HG03342 (cell line): ENCODE data around the gene KCTD21.
"Not testable (repeated sequence)": the region's sequence is repeated elsewhere in the genome, so short reads cannot be mapped to it uniquely, and the experiment has no call there.

Experiments used
- ATAC-seq: cut with Tn5 transposase; IDR thresholded peaks from one replicate; pipeline ENCODE4 v1.9.1; 2021; ENCODE audit warnings: mild to moderate bottlenecking, moderate library complexity; ENCODE audit not compliant: unreplicated experiment

KCTD21 gene, protein sequence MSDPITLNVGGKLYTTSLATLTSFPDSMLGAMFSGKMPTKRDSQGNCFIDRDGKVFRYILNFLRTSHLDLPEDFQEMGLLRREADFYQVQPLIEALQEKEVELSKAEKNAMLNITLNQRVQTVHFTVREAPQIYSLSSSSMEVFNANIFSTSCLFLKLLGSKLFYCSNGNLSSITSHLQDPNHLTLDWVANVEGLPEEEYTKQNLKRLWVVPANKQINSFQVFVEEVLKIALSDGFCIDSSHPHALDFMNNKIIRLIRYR

DNA sequence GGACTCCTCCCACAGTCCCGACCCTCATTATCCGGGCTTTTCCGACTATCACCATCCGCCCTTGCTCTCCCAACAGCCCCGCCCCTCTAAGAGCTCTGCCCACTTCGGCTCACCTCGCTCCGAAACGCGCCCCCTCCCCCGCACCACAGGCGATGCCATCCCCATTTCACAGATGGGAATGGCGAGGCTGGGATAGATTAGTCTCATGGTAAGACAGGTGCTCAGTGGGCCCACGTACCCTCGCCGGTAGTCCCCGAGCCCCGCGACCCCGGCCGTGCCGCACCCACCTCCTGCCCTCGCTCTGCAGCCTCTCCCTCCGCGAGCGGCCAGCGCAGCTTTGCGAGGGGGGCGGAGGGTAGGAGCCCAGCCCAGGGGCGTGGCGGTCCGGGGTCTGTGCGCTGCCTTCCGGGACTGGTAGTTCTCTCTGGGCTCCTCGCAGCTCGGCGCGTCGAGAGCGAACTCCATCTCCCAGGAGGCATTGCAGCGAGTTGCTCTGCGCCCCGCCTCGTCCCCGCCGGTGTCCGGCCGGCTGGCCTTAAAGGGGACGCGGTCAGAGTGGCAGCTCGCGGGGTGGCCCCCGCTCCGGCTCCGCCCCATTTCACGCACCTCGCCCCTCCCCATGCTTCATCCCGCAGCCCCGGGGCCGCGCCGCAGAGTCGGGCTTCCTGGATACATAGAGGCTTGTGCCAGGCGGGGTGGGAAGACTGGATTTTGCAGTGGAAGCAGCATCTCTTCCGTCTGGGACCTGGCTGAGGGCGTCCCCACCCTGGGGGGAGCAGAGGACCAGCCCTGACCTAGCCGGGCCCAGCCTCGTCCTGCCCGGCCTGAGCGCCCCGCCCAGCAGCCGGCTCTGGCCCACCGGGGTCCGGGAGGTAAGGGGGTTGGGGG, at the start of gene KCTD21, which contains the start of gene USP35:
TSS of gene KCTD21 (minus strand) at position 341 of the 888 bp plus-strand sequence. CDS start 14,072 bp downstream, outside the sequence.
TSS of gene USP35 (plus strand) at position 634 of the 888 bp plus-strand sequence. CDS start 7,327 bp downstream, outside the sequence.
- ATAC-seq = peak; percentile 97

DNA sequence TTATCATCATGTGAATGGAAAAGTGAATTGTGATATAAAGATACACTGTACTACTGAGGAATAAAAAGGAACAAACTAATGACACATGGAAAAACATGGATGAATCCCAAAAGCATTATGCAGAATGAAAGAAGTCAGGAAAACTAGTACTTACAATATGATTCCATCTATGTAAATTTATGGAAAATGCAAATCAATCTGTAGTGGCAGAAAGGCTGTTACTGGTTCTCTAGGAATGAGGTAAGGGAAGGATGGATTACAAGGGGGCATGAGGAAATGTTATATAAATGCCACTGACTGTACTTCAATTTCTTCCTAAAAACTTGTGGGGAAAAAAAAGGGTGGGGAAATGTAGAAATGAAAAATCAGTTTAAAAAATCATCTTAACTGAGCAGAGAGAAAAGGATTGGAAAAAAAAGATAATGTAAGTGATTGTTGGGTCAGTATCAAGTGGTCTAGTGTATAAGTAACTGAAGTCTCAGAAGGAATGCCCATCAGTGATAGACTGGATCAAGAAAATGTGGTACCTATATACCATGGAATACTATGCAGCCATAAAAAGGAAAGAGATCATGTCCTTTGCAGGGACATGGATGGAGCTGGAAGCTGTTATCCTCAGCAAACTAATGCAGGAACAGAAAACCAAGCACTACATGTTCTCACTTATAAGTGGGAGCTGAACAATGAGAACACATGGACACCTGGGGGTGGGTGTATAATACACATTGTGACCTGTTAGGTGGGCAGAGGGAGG, 49.0 kb upstream of the KCTD21 start:
- no peak for ATAC-seq

DNA sequence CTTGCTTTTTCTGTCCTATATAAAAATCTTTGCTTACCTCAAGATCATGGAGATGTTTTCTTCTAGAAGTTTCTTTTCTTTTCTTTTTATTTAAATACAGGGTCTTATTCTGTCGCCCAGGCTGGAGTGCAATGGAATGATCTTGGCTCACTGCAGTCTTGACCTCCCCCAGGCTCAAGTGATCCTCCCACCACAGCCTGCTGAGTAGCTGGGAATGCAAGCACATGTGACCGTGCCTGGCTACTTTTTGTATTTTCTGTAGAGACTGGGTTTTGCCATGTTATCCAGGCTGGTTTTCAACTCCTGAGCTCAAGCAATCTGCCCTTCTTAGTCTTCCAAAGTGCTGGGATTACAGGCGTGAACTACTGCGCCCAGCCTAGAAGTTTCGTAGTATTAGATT, 45.6 kb upstream of the KCTD21 start:
- no peak for ATAC-seq

DNA sequence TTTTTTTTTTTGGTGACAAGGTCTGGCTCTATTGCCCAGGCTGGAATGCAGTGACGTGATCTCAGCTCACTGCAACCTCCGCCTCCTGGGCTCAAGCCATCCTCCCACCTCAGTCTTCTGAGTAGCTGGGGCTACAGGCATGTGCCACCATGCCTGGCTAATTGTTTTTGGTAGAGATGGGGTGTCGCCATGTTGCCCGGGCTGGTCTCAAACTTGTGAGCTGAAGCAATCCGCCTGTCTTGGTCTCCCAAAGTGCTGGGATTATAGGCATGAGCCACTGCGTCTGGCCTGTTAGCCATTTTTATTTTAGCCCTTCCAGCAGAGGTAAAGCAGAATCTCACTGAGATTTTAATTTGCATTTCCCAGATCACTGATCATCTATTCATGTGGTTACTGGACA, 44.6 kb upstream of the KCTD21 start:
- not testable (repeated sequence) for ATAC-seq

DNA sequence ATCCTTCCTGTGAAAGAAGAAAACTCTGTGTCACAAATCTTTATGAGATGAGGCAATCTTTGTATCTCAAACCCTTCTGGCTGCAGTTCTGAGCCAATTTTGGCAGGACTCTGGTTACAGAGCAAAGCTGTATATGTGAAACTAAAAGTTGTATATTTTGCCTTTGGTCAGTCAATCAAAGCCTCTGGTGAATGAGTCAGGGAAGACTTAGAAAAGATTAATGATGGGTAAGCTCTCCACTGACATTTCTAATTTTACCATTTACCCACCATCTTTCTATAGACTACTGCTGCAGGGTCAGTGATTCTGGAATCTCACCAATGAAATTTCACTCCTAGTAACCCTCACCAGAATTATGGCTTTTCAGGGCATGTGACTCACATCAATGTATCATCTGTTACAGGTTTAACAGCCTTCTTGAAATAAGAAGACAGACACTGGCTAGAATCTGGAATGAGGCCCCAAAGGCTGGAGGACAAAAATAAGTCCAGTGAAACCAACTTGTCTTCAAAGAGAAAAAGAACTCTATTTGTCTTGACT, 43.6 kb upstream of the KCTD21 start:
- ATAC-seq = no peak

GRCh38 chr11:78230161-78230877, 41.9 kb upstream of the KCTD21 start:
- ATAC-seq = no peak

DNA sequence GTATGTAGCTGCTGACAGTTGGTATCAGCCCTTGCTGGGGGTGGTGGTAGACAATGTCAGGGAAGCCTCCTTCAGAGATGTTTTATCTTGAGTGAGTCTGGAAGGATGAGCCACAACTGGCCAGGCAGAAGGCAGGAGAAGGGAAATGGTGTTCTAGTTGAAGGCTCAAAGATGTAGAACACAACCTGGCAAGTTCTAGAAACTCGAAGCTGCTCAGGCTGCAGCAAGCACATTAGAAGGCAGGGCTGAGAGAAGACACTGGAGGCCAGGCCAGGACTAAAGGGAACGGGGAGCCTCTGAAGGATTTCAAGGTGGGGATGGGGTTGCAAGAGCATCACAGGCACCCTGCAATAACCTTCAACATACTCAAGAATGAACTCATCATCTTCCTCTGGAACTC, 40.7 kb upstream of the KCTD21 start:
- no peak for ATAC-seq

DNA sequence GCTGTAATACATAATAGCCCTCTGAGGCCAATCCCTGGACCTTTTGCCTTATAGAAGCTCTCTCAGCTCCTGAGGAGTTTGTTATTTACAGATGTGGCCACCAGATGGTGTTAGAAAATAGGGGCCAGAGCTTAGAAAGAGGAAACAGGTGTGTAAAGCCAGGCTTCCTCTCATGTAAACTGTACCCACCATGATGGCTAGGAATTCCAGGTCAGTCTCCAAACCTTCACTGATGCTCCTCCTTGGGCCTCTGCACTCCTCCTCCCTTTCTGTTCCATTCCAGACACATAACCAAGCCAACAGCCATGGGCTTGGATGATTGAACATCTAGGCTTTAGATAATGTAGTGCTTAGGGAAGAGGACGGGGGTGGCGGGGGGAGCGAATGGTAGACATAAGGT, 40.0 kb upstream of the KCTD21 start:
- ATAC-seq = peak; percentile 58

DNA sequence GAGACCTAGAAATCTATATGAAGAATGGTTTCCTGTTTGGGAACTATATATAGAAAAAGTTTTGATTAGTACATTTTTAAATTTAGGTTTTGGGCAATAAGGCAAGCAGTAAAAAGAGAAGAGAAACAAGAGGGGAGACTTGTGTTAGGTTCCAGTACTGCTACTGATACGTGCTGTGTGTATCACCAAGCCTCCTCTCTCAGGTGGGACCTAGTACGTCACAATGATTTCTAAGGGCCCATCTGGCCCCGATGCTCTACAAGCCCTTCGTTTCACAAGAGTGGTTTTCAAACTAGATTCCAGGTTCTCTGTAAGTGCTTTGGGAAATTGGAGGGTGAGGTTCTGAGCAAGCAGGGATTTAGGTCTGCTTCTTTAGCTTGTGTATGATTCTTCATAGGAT, 39.5 kb upstream of the KCTD21 start:
- no peak for ATAC-seq

DNA sequence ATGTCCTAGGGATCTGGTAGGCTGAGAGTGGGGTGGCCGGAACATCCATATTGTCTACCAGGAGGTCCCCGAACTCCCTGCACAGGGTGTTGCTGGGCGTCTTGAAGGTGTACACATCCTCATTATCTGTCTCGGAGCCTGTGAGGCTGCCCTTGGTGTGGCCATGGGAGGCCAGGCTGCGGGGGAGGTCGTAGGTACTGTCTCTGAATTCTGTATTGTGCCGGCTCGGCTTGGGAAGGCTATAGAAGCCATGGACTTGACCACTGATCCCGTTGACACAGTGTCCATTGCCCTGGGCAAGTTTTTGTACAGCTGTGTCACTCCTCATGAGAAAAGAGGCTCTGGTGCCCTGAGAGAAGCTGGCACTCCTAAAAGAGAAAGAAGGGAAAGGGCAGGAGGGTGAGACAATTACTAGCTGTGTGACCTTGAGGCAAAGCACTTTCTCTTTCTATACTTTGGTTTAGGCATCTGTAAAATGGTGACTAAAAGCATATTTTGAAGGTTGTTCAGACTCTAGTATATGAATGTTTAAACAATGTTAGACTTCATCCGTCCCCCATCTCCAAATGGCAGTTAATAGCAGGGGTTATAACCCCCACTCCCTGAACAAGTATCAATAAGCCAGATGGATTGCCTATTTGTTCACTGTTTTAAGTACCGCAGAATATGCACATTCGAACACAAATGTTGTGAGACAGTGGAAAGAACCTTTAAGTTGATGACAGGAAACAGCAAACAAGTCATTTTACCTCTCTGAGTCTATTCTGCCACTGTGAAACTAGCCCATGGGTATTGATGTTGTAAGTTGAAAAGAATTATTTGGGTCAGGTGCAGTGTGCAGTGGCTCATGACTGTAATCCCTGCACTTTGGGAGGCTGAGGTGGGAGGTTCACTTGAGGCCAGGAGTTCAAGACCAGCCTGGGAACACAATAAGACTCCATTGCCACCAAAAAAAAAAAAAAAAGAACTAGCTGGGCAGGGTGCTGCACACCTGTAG, 38.6 kb upstream of the KCTD21 start:
- no peak for ATAC-seq

DNA sequence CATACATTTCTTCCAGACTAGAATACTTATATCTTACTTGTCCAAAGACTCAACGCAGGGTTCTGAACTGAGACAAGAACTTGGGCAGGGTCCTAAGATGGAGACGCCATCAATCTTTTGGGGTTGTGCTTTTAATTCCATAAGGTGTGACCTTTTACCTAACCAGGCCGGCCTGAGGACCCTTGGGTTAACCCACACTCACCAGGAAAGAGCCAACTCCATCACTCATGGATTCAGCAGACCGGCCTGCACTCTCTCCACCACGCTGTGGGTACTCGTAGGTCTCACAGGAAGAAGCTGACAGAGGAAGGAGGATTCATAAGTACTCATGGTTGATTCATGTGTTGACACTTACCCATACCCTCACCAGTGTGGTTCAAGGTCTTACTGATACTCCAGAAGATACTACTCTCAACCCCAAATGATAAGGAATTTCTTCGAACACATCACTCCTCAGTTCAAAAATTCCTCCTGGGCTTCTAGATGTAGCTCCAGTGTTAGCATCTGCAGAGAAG, 36.5 kb upstream of the KCTD21 start:
- no peak for ATAC-seq

- no peak for ATAC-seq
These were observed 36.1 kb upstream of the KCTD21 start for GRCh38 chr11:78224506-78224905.

DNA sequence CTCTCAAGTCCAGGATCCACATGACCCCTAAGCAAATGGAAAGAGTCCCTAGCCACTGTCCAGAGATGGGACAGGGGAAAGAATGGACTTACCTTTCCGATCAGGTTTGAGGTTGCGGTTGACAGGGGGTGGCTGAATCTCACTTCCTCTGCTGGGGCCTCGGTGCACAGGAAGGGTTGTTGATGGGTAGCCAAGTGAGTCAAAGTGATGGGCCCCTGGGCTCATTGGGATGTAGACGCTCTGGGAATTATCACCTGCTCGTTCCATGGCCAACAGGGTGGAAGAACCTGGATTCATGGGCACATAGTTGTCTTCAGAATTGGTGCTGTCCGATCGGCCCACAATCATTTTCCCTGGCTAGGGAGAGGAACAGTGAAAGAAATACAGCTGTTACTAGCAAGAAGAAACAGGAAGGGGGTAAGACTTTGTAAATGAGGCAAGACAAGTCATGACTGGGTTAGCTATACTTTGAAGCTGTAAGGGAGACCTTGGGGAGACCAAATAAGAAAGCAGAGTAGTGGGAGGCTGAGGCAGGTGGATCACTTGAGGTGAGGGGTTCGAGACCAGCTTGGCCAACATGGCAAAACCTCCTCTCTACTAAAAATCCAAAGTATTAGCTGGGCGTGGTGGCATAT, 35.0 kb upstream of the KCTD21 start:
- ATAC-seq = peak; percentile 78

- ATAC-seq = not testable (repeated sequence)
These were observed 34.3 kb upstream of the KCTD21 start for GRCh38 chr11:78222726-78223125.

DNA sequence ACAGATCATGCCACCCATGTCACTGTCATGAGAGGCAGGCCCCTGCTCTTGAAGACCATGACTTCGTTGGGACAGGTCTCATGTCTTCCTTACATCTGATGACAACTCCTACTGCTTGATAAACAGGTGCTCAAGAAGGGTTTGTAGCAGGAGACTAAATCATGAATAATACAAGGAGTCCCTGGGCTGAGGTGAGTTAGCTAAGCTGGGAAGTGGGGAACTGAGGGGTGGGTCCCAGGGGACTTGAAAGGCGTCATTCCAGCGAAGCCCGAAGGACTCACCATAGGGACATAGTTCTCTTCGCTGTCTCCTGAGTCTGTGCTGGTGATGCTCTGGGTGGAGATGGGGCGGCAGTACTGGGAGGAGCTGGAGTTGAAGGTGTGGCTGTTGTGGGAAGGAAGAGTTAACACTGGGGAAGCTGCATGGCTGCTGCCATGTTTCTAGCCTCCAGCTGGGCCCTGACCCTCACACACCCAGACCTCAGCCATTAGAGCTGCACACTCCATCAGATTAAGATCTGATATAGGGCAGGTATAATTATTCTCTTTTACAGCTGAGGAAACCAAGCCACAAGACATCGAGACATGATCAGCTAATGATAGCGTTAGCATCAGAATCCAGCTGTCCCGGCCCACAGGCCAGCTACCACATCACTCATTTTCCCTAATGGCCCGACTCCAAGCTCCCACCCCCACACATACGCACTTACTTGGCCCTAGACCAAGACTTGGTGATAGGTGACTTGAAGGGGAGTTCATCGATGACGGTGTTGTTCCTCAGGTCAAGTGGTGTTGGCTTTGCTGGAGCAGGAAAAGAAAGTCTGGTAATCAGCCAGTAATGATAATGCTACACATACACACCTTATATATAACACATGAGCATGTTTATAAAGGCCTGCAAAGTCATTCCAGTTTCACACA, 33.2 kb upstream of the KCTD21 start:
- no peak for ATAC-seq

DNA sequence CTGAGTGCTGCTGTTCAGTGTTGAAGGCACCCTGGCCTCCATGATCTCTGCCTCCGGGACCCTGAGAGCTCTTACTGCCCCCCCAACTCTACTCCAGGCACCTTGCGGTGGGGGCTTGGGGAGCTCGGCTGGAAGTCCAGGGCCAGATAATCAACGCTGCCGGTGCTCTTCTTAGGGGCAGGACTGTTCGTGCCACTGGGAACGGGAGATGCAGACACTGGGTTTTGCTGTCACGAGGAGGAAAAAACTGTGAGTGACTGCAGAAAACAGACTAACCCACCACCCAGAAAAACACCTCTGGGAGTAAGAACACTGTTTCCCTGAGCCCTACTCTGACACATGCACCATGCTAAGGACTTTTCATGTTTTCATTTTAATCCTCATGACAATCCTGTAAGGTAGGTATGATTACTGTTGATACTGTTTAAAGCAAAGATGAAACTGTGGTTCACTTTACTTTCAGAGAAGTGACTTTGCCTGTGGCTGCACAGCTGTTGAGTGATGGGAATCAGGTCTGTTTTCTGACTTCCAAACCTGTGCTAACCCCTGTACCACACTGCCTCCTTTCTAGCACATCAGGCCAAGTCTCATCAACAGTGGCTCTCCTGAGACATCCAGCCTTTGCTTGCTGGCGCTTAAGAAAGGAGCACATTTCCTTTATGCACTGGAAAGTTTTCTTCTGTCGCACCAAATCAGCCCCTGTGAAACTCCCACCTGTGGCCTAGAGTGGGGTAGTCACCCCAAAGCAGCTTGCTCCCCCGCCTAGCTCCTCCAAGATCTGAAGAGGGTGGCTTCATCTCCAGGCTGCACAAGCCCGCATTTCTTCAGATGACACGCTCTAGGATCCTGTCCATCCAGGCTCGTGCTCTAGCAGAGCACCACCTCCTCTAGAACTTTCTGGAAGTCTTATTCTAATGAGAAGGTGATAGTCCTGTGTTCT, 32.1 kb upstream of the KCTD21 start:
- no peak for ATAC-seq
